OCI-LY7 (cell line): Measurements from ENCODE around the gene MYRIP.
"Not testable (repeated sequence)": the region's sequence is repeated elsewhere in the genome, so short reads cannot be mapped to it uniquely, and the experiment has no call there.

Source experiments
- CTCF ChIP-seq: fragments of 200-600 bp; sonication (generic); conservative IDR thresholded peaks from 2 replicates; pipeline ENCODE4 v1.5.1; 2014; ENCODE audit warnings: mild to moderate bottlenecking, antibody characterized with exemption, low read length, moderate library complexity, mixed read lengths
- EZH2phosphoT487 ChIP-seq: fragments of 200-600 bp; sonication (generic); IDR thresholded peaks from 2 replicates; pipeline ENCODE4 v1.6.1; 2018; ENCODE audit warnings: low read depth, borderline replicate concordance, mild to moderate bottlenecking, mixed run types, antibody characterized with exemption, low read length, moderate library complexity, mixed read lengths

DNA sequence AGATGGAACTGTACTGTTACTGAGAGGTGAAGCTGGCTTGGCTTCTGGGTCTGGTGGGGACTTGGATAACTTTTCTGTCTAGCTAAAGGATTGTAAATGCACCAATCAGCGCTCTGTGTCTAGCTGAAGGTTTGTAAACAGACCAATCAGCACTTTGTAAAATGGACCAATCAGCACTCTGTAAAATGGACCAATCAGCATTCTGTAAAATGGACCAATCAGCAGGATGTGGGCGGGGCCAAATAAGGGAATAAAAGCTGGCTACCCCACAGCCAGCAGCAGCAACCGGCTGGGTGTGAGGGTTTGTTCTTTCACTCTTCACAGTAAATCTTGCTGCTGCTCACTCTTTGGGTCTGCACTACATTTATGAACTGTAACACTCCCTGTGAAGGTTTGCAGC, 6.9 kb upstream of the MYRIP start:
- not testable (repeated sequence) for TF ChIP-seq CTCF, EZH2phosphoT487
